ENCODE measurements around the gene SPA17. TPM values are rescaled to one million over a fixed set of nuclear protein-coding genes. Genes with fewer than 3 reads are reported as not detected.

SPA17 gene
- total RNA-seq, 4 donors from 2014 or later, result 0.88 to 3.6 (median 1.1) TPM; not detected in 1

DNA sequence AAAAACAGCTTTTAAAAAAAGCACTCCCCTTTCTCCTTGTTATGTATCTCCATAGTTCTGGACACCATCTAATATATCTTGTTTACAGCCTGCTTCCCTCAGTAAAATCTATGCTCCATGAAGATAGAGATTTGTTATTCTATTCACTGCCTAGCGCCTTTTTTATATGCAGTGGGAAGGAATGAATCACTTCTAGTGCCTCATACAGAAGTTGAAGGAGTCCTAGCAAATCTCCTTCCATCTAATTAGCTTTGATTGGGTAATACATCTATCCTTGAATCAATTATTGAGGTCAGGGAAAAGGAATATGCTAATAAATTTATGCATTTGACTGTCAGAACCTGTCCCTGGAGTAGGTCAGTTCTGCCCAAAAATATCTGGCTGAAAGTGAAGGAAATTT is 25.8 kb downstream of the SPA17 start:
- TF ChIP-seq POLR2A (IDR thresholded peaks at IDR 0.05) (no peak), CTCF (IDR thresholded peaks at IDR 0.05) (no peak)
- no peak for DNase-seq
- Histone ChIP-seq H3K4me3 (no peak overlapping the region), H3K36me3 (no peaks in the 10 kb centered on the region), H3K27ac (no peak overlapping the region), H3K27me3 (no peaks in the 10 kb centered on the region), H3K9me3 (no peaks in the 10 kb centered on the region), H3K4me1 (no peaks in the 10 kb centered on the region)

- H3K36me3 ChIP-seq, result no peaks in the 10 kb centered on the region
- no peaks in the 10 kb centered on the region for H3K4me1 ChIP-seq
- no peak for DNase-seq
- no peaks in the 10 kb centered on the region for H3K9me3 ChIP-seq
- H3K4me3 ChIP-seq, result no peak overlapping the region
- TF ChIP-seq CTCF (IDR thresholded peaks at IDR 0.05), result no peak
- TF ChIP-seq POLR2A (IDR thresholded peaks at IDR 0.05), result no peak
- H3K27ac ChIP-seq, result no peak overlapping the region
- H3K27me3 ChIP-seq, result no peaks in the 10 kb centered on the region
These were observed 26.3 kb downstream of the SPA17 start for GRCh38 chr11:124700028-124700427.

DNA sequence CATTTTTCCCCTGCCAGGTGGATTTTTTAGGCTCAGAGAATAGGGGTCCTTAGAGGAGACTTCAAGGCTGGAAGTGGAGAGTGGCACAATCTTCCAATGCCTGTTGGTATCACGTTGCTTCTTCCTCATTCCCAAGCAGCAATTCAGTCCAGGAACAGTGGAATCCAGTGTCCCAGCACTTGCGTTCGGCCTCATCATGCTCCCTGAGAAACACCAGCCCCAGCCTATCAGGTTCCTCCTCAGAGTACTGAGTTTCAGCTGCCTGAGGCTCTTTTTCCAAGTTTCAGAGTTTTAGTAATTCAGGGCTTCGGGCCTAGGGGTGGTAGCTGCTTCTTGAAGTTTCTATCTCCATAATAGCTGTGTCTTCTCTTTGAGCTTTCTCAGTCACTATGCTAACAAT is 34.1 kb downstream of the SPA17 start:
- Histone ChIP-seq H3K36me3 (no peaks in the 10 kb centered on the region), H3K27me3 (no peaks in the 10 kb centered on the region), H3K9me3 (peaks cover 0 to 3% (median 0%) of the 10 kb centered on the region in 4 donors), H3K4me3 (no peak overlapping the region), H3K4me1 (no peaks in the 10 kb centered on the region), H3K27ac (no peak overlapping the region)
- DNase-seq, result no peak
- TF ChIP-seq CTCF (IDR thresholded peaks at IDR 0.05) (no peak), POLR2A (IDR thresholded peaks at IDR 0.05) (no peak)

- DNase-seq, result no peak
- no peaks in the 10 kb centered on the region for H3K27me3 ChIP-seq
- no peak overlapping the region for H3K27ac ChIP-seq
- H3K4me1 ChIP-seq, result no peaks in the 10 kb centered on the region
- TF ChIP-seq CTCF (IDR thresholded peaks at IDR 0.05) (no peak), POLR2A (IDR thresholded peaks at IDR 0.05) (no peak)
- H3K36me3 ChIP-seq, result no peaks in the 10 kb centered on the region
- H3K4me3 ChIP-seq, result no peak overlapping the region
- H3K9me3 ChIP-seq, result peaks cover 0 to 3% (median 0%) of the 10 kb centered on the region in 4 donors
These were observed 38.7 kb downstream of the SPA17 start for GRCh38 chr11:124712392-124712791.

DNA sequence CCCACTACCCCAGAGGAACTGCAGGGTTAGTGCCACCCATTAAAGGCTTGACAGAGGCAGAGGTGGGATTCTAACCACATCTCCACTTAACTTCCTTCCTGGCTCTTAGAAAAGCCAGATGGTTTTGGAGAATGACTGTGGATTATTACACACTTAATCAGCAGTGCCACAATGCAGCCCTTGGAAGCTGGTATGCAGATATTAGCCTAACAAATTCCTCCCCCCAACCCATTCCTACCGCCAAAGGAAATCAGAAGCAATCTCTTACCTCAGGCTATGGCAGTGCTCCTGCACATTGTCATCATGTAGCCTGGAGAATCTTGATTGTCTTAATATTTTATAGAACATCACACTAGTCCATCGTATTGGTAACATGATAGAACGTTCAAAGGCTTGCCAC is 42.9 kb downstream of the SPA17 start:
- no peak for DNase-seq
- Histone ChIP-seq H3K4me3 (no peak overlapping the region), H3K27me3 (no peaks in the 10 kb centered on the region), H3K27ac (no peak overlapping the region), H3K4me1 (peaks cover 0 to 12% (median 6%) of the 10 kb centered on the region in 4 donors), H3K36me3 (no peaks in the 10 kb centered on the region), H3K9me3 (no peaks in the 10 kb centered on the region)
- no peak for TF ChIP-seq POLR2A (IDR thresholded peaks at IDR 0.05)
- no peak for TF ChIP-seq CTCF (IDR thresholded peaks at IDR 0.05)

- Histone ChIP-seq H3K36me3 (no peaks in the 10 kb centered on the region), H3K27ac (no peak overlapping the region), H3K9me3 (no peaks in the 10 kb centered on the region), H3K4me3 (peak overlapping the region in 1 of 4 donors; percentile 46), H3K27me3 (no peaks in the 10 kb centered on the region), H3K4me1 (peaks cover 0 to 12% (median 6%) of the 10 kb centered on the region in 4 donors)
- TF ChIP-seq POLR2A (IDR thresholded peaks at IDR 0.05), result no peak
- no peak for TF ChIP-seq CTCF (IDR thresholded peaks at IDR 0.05)
- DNase-seq, result no peak
These were observed 43.7 kb downstream of the SPA17 start for GRCh38 chr11:124717421-124717785.
